HepG2 (cell line): Measurements from ENCODE around the gene GDPD5. TPM values are rescaled to one million over a fixed set of nuclear protein-coding genes. Genes with fewer than 3 reads are reported as not detected.

Source experiments
- ATAC-seq: fragments of 200-7000 bp; cut with Tn5 transposase; 3 replicates; pipeline ENCODE4 v1.9.1; 2020; ENCODE audit warnings: mild to moderate bottlenecking, moderate library complexity
- BruUV-seq: library from RNA; stranded (reverse); fragments of 400-500 nt; replicated peaks from 2 replicates; lab custom pipeline; 2021; lab: Mats Ljungman, UMichigan
- CTCF ChIA-PET: fragments of 300-600 bp; formaldehyde crosslinking; extraction: SDS; loops from one replicate; lab custom pipeline; 2021; ENCODE audit warnings: low total read pairs, inconsistent platforms, low intra/inter-chr PET ratio; lab: Yijun Ruan, JAX
- POLR2A ChIA-PET: fragments of 350-600 bp; sonication (Branson Sonifier 250); formaldehyde crosslinking; loops from one replicate; lab custom pipeline; 2020; ENCODE audit warnings: antibody characterized with exemption, inconsistent platforms; lab: Yijun Ruan, JAX
- DNase-seq: peaks from one replicate; pipeline ENCODE4 v3.0.0-alpha.2; 2015; ENCODE audit warnings: low spot score
- FAIRE-seq: peaks from 3 replicates; lab custom pipeline; 2011; peaks lifted over from hg19 to GRCh38; lab: Jason Lieb, UNC
- H2AFZ ChIP-seq: one replicate; pipeline ENCODE4 v1.6.1; 2011; ENCODE audit warnings: low read length, inconsistent platforms
- H3K27ac ChIP-seq: fragments of 300-600 bp; 3 replicates; pipeline ENCODE4 v1.8.0; 2011; ENCODE audit warnings: mixed run types, mild to moderate bottlenecking, mixed read lengths, low read length, inconsistent platforms; ENCODE audit not compliant: insufficient read depth; ENCODE audit errors: extremely low read length
- H3K27me3 ChIP-seq, 2 experiments: fragments of 200-600 bp in 1 of 2; 2 replicates in 1 of 2; 3 replicates in 1 of 2; pipeline versions ENCODE4 v1.6.0 to v1.8.0; 2011; ENCODE audit warnings: low read length in 2 of 2, mild to moderate bottlenecking in 2 of 2, moderate library complexity in 2 of 2, inconsistent platforms in 1 of 2; ENCODE audit not compliant: insufficient read depth in 2 of 2, control insufficient read depth in 1 of 2
- H3K36me3 ChIP-seq, 2 experiments: fragments of 200-600 bp in 1 of 2; replicated peaks in 1 of 2; 2 replicates in 1 of 2; 3 replicates in 1 of 2; pipeline versions ENCODE4 v1.5.1 to v1.8.0; 2011; ENCODE audit warnings: low read length in 2 of 2, inconsistent platforms in 1 of 2; ENCODE audit not compliant: insufficient read depth in 2 of 2, control insufficient read depth in 1 of 2
- H3K4me1 ChIP-seq: 2 replicates; pipeline ENCODE4 v1.5.1; 2012; ENCODE audit warnings: low read length, inconsistent platforms; ENCODE audit not compliant: insufficient read depth
- H3K4me2 ChIP-seq: 2 replicates; pipeline ENCODE4 v1.6.0; 2011; ENCODE audit warnings: low read depth, low read length, inconsistent platforms
- H3K4me3 ChIP-seq, 3 experiments: fragments of 200-600 bp in 1 of 3; sonication (generic), shearing (Covaris generic) in 1 of 3; replicated peaks in 1 of 3; 2 replicates each; pipeline ENCODE4 v1.5.1; 2011 to 2016; ENCODE audit warnings: low read length in 3 of 3, inconsistent platforms in 2 of 3, low read depth in 2 of 3, mild to moderate bottlenecking in 2 of 3, control low read depth in 1 of 3, mixed read lengths in 1 of 3; ENCODE audit not compliant: insufficient read depth in 1 of 3
- H3K79me2 ChIP-seq: one replicate; pipeline ENCODE4 v1.6.1; 2011; ENCODE audit warnings: low read length, inconsistent platforms; ENCODE audit not compliant: insufficient read depth
- H3K9ac ChIP-seq: 2 replicates; pipeline ENCODE4 v1.6.0; 2011; ENCODE audit warnings: mild to moderate bottlenecking, low read depth, low read length, inconsistent platforms; ENCODE audit not compliant: insufficient read depth
- H3K9me3 ChIP-seq: 2 replicates; pipeline ENCODE4 v1.5.1; 2012; ENCODE audit warnings: mild to moderate bottlenecking, low read length
- H4K20me1 ChIP-seq: 2 replicates; pipeline ENCODE4 v1.6.0; 2011; ENCODE audit warnings: inconsistent platforms, mild to moderate bottlenecking, low read length, moderate library complexity; ENCODE audit not compliant: insufficient read depth
- AFF4 ChIP-seq: sonication (generic); formaldehyde crosslinking; IDR thresholded peaks from 2 replicates; pipeline ENCODE4 v1.4.0; 2020; ENCODE audit warnings: missing genetic modification reagents
- BRD4 ChIP-seq: sonication (generic); formaldehyde crosslinking; IDR thresholded peaks from 2 replicates; pipeline ENCODE4 v1.4.0; 2020; ENCODE audit warnings: missing genetic modification reagents
- FOSL1 ChIP-seq: sonication (generic); formaldehyde crosslinking; IDR thresholded peaks from 2 replicates; pipeline ENCODE4 v1.9.0; 2021; ENCODE audit warnings: missing genetic modification reagents, borderline replicate concordance
- HNRNPK ChIP-seq: fragments of 200-400 bp; formaldehyde crosslinking; IDR thresholded peaks from 2 replicates; pipeline ENCODE4 v1.6.1; 2018; ENCODE audit warnings: low read length, low read depth, moderate library complexity, mild to moderate bottlenecking; ENCODE audit not compliant: poor library complexity, severe bottlenecking
- MEF2D ChIP-seq: sonication (generic); formaldehyde crosslinking; IDR thresholded peaks from 2 replicates; pipeline ENCODE4 v1.5.1; 2020; ENCODE audit warnings: mild to moderate bottlenecking, missing genetic modification reagents
- NCOA2 ChIP-seq: sonication (generic); formaldehyde crosslinking; IDR thresholded peaks from 2 replicates; pipeline ENCODE4 v1.8.0; 2022; ENCODE audit warnings: inconsistent platforms
- NFIC ChIP-seq: IDR thresholded peaks from 2 replicates; pipeline ENCODE4 v1.6.1; 2012; ENCODE audit warnings: mild to moderate bottlenecking, low read length, inconsistent platforms
- RAD21 ChIP-seq: fragments of 450-650 bp; formaldehyde crosslinking; IDR thresholded peaks from 2 replicates; pipeline ENCODE4 v1.5.0; 2020; ENCODE audit warnings: mild to moderate bottlenecking
- RFX1 ChIP-seq: fragments of 450-650 bp; IDR thresholded peaks from 2 replicates; pipeline ENCODE4 v1.6.1; 2017
- RFX3 ChIP-seq: IDR thresholded peaks from 2 replicates; pipeline ENCODE4 v1.6.1; 2016; ENCODE audit warnings: missing biosample characterization, missing genetic modification reagents
- RFXAP ChIP-seq: sonication (generic); formaldehyde crosslinking; IDR thresholded peaks from 2 replicates; pipeline ENCODE4 v1.4.0; 2020; ENCODE audit warnings: missing genetic modification reagents, borderline replicate concordance
- WIZ ChIP-seq: sonication (generic); formaldehyde crosslinking; IDR thresholded peaks from 2 replicates; pipeline ENCODE4 v1.5.1; 2020; ENCODE audit warnings: mild to moderate bottlenecking, missing genetic modification reagents
- YEATS2 ChIP-seq: sonication (generic); formaldehyde crosslinking; IDR thresholded peaks from 2 replicates; pipeline ENCODE4 v1.4.0; 2020; ENCODE audit warnings: missing genetic modification reagents, borderline replicate concordance
- ZBTB14 ChIP-seq: sonication (generic); formaldehyde crosslinking; IDR thresholded peaks from 2 replicates; pipeline ENCODE4 v1.4.0; 2020; ENCODE audit warnings: missing genetic modification reagents
- ZNF253 ChIP-seq: sonication (generic); formaldehyde crosslinking; IDR thresholded peaks from 2 replicates; pipeline ENCODE4 v1.8.0; 2022; ENCODE audit warnings: mild to moderate bottlenecking, missing genetic modification reagents, borderline replicate concordance
- ZNF468 ChIP-seq: sonication (generic); formaldehyde crosslinking; IDR thresholded peaks from 2 replicates; pipeline ENCODE4 v1.8.0; 2022; ENCODE audit warnings: mild to moderate bottlenecking, moderate library complexity, missing genetic modification reagents
- ZNF609 ChIP-seq: sonication (generic); formaldehyde crosslinking; IDR thresholded peaks from 2 replicates; pipeline ENCODE4 v1.4.0; 2020; ENCODE audit warnings: mild to moderate bottlenecking, missing genetic modification reagents, borderline replicate concordance
- WGBS: methylation state at CpG from one replicate; pipeline ENCODE4 v1.1.6; 2017; ENCODE audit warnings: low lambda C conversion rate; 5-methylcytosine and 5-hydroxymethylcytosine counted together
- in situ Hi-C: cut with HindIII; loops from 2 replicates; pipeline ENCODE4 v1.10.0; 2017; ENCODE audit warnings: low pct_unique_long_range_greater_than_20kb; ENCODE audit not compliant: extremely low pct_ligation_motif_present
- intact Hi-C: fragments of 100-400 bp; cut with micrococcal nuclease; formaldehyde crosslinking; loops from one replicate; pipeline ENCODE4 v1.10.0; 2022; ENCODE audit not compliant: unreplicated experiment
- polyA plus RNA-seq, 8 experiments: library from polyadenylated mRNA; depleted of rRNA in 3 of 8; stranded (reverse) in 7 of 8; unstranded in 1 of 8; fragments of >200 nt; fragmentation: Illumina TruSeq in 4 of 8; extraction: Trizol in 4 of 8; gene quantifications; 2 replicates each; pipeline versions ENCODE4 v1.2.1 to v1.2.3, GENCODE V29; 2011 to 2016; ENCODE audit warnings: low read depth in 4 of 8, missing spikeins in 1 of 8, mixed read lengths in 1 of 8; ENCODE audit not compliant: insufficient read depth in 1 of 8
- total RNA-seq, 5 experiments: library from RNA; depleted of rRNA; stranded (reverse); fragments of >200 nt; fragmentation: Illumina TruSeq; extraction: Trizol; gene quantifications; 2 replicates each; pipeline ENCODE4 v1.2.3, GENCODE V29; 2016; ENCODE audit warnings: low read depth in 1 of 5

Gene GDPD5
- total and polyA plus RNA-seq, 2 of the 13 experiments (the other 11 are each of a cell fraction or from before 2014, with no cell fraction given) = 55.0 to 67.5 TPM

- H3K36me3 ChIP-seq = no peaks in the 10 kb centered on the region
- in situ Hi-C loops (loop anchor here (5.0 kb wide), 3 partner anchors 37 to 147 kb away; no protein-coding TSS in a partner anchor), intact Hi-C loops (no loop called here)
- ChIA-PET CTCF (no interaction called here), POLR2A (interaction anchor here (0.8 kb wide), 1 partner anchor 133 kb away, joined by 4 read pairs; no protein-coding TSS in a partner anchor)
- H3K4me1 ChIP-seq = peaks cover 64% of the 10 kb centered on the region
- H3K9ac ChIP-seq = no peak overlapping the region
- WGBS = 85% methylated on average over 1 of the region's 1 CpG
- H3K4me2 ChIP-seq = no peak overlapping the region
- H3K27me3 ChIP-seq = peaks cover 0 to 26% of the 10 kb centered on the region in 2 experiments; a peak in 2 of 5 replicates
- DNase-seq = no peak
- H3K27ac ChIP-seq = no peak overlapping the region
- no peaks in the 10 kb centered on the region for H3K9me3 ChIP-seq
- H4K20me1 ChIP-seq = peaks cover 2% of the 10 kb centered on the region; the same call in 1 of the 2 replicates
- BruUV-seq = no TSS peak
- no peaks in the 10 kb centered on the region for H3K79me2 ChIP-seq
- H2AFZ ChIP-seq = no peak overlapping the region
- no peak for FAIRE-seq
- H3K4me3 ChIP-seq = no peak overlapping the region
- ATAC-seq = no peak
- TF ChIP-seq RFX3 = no peak
- no peak for TF ChIP-seq YEATS2 (CRISPR knock-in tag)
- TF ChIP-seq NFIC = no peak
- TF ChIP-seq RFXAP = no peak
- no peak for TF ChIP-seq NCOA2 (CRISPR knock-in tag)
- TF ChIP-seq AFF4 (CRISPR knock-in tag) = no peak
- no peak for TF ChIP-seq HNRNPK
- TF ChIP-seq BRD4 (CRISPR knock-in tag) = no peak
- TF ChIP-seq ZNF253 (CRISPR knock-in tag) = no peak
- no peak for TF ChIP-seq RFX1
- TF ChIP-seq RAD21 (CRISPR knock-in tag) = no peak
- no peak for TF ChIP-seq FOSL1 (CRISPR knock-in tag)
- no peak for TF ChIP-seq WIZ
- TF ChIP-seq ZNF609 (CRISPR knock-in tag) = no peak
- TF ChIP-seq ZNF468 = no peak
- no peak for TF ChIP-seq MEF2D
- no peak for TF ChIP-seq ZBTB14 (CRISPR knock-in tag)
These were observed 8.1 kb upstream of the GDPD5 start for GRCh38 chr11:75533896-75534258.
